Neural progenitor cell (in vitro differentiated cells): ENCODE results near the gene ATXN7.

Experiments
- EZH2 ChIP-seq: fragments of 200-600 bp; sonication (generic); IDR thresholded peaks from 2 replicates; pipeline ENCODE4 v1.6.1; 2017; ENCODE audit warnings: antibody characterized with exemption, mild to moderate bottlenecking, moderate library complexity
- EZH2phosphoT487 ChIP-seq: fragments of 200-600 bp; sonication (generic); IDR thresholded peaks from 2 replicates; pipeline ENCODE4 v1.6.1; 2017; ENCODE audit warnings: antibody characterized with exemption
- TF ChIP-seq, protein P1 (sequence below): fragments of 200-600 bp; sonication (generic); IDR thresholded peaks from 2 replicates; pipeline ENCODE4 v1.5.1; 2017; ENCODE audit warnings: antibody characterized with exemption, mild to moderate bottlenecking

DNA sequence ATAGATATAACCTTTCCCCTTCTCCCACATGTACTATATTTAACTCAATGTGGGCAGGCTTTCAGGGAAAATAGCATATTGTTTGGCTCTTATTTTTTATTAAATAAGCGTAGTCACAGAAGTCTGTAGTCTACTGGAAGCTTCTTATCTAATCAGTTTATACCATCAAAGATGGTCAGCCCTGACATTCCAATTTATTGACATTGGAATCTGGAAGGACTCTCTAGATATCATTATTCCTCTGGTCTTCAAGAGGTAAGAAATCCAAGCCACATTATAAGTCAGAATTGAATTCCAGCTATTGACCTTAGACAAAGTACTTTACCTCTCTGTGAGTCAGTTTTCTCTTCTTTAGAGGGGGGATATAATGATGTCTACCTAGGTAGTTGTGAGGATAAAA, 87.0 kb downstream of the ATXN7 start:
- TF ChIP-seq EZH2 (no peak), EZH2phosphoT487 (no peak)
- TF ChIP-seq, protein P1, sequence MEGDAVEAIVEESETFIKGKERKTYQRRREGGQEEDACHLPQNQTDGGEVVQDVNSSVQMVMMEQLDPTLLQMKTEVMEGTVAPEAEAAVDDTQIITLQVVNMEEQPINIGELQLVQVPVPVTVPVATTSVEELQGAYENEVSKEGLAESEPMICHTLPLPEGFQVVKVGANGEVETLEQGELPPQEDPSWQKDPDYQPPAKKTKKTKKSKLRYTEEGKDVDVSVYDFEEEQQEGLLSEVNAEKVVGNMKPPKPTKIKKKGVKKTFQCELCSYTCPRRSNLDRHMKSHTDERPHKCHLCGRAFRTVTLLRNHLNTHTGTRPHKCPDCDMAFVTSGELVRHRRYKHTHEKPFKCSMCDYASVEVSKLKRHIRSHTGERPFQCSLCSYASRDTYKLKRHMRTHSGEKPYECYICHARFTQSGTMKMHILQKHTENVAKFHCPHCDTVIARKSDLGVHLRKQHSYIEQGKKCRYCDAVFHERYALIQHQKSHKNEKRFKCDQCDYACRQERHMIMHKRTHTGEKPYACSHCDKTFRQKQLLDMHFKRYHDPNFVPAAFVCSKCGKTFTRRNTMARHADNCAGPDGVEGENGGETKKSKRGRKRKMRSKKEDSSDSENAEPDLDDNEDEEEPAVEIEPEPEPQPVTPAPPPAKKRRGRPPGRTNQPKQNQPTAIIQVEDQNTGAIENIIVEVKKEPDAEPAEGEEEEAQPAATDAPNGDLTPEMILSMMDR: no peak
